HG02870 (cell line): ENCODE data around the gene ZCRB1.
"Not testable (repeated sequence)": the region's sequence is repeated elsewhere in the genome, so short reads cannot be mapped to it uniquely, and the experiment has no call there.

Source experiments
- ATAC-seq: cut with Tn5 transposase; IDR thresholded peaks from one replicate; pipeline ENCODE4 v1.9.1; 2021; ENCODE audit warnings: mild to moderate bottlenecking, moderate library complexity; ENCODE audit not compliant: unreplicated experiment

ZCRB1 gene

DNA sequence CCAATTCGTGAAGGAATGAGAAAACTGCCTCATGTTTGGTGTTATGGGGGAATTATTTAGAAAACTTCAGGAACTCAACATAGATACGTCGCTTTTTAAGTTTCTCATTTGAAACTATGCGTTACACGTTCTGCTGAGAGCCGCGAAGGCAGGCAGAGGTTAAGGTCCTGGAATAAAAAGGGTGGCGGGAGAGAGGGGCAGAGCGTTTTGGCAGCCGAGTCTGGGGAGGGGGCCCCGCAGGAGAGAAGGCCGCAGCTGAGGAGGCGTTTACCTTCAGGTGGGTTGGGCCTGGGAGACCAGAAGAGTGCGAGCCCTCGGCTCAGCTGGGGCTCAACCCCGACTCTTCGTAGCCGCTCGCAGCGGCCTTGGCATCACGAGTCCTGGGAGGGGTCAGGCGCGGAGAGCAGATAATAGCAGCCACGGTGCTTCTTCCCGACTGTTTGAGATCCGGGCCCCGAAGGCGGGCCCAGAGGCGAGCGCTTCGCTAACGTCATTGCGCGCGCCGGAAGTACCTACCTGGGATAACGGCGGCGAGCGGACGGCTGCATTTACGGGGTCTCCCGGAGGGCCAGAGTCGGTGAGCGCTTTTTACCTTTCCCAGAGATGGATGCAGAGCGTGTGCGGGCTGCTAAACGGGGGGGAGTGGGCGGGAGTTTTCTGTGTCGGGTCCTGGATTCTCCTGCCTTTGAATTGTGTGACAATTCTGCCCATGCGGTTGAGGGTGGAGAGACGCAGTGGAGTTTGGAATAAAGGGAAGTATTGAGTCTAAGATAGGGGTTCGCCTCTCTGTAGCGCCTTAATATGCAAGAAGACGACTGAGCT, at the start of gene ZCRB1, which contains the start of gene PPHLN1:
ZCRB1 (minus strand) TSS at position 442 of the 822 bp plus-strand sequence. CDS start 1,992 bp downstream, outside the sequence.
PPHLN1 (plus strand) TSS at position 515 of the 822 bp plus-strand sequence. CDS start 9,736 bp downstream, outside the sequence.
- peak; percentile 94 for ATAC-seq

- ATAC-seq, result no peak
Observed at GRCh38 chr12:42373669-42374068, 47.8 kb upstream of the ZCRB1 start.

DNA sequence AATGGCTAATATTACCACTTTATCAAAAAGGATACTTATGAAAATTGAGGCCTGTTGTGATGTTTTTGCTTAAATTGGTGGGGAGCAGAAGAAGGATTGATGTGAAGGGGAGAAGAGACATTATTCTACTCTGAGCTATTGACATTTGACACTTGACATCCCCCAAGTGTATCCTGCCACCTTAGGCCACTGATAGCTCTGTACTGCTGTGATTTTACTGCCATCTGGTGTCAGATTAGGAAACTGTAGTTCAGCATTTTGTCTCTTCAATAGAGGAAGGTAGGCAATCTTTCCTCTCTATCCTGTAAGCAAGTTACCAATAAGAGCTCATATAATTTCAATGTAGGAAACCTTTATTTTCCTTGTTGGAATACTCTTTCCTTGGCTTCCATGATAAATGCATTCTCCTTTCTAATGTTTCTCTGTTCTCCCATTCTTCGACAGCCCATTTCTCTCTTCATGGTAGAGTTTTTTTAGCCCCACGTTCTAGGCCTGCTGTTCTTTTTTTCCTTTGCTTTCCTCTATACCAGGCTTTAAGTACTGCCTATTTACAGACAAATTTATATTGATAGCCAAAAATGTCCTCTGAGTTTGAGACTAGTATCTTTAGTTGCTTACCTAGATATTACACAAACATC, 46.4 kb upstream of the ZCRB1 start:
- peak; percentile 77 for ATAC-seq

DNA sequence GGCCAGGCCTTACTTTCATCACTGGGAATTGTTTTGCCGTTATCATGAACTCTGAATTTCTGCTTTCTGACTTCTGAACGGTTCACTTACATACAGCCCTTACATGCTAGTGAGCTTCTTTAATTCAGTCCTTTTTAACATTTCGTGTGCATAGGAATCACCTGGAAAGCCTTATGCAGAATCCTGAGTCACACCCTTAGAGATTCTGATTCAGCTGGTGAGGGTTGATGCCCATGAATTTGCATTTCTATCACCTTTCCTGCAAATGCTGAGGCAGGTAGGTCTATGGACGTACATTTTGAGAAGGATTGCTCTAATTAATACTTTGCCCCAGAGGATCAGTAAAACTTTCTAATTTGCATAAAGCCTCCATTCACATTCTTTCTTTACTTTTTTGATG, 44.1 kb upstream of the ZCRB1 start:
- no peak for ATAC-seq

DNA sequence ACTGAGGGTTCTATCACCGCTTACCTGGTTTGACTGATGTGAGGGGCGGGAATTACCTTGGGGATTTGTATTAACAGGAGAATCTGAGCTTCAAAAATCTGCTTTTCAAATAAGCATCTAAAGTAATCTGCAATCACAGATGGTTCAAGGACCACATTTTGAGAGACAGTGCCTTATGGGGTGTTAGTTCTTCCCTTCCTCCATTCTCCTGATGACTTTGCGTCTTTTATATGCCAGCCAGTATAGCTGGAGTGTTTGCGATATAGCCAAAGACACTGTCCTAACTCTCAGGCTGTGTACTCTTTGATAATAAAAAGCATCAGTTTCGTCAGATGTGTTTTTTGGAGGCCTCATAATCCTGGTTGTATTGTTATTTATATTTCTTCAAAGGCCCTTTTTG, 39.6 kb upstream of the ZCRB1 start:
- no peak for ATAC-seq

DNA sequence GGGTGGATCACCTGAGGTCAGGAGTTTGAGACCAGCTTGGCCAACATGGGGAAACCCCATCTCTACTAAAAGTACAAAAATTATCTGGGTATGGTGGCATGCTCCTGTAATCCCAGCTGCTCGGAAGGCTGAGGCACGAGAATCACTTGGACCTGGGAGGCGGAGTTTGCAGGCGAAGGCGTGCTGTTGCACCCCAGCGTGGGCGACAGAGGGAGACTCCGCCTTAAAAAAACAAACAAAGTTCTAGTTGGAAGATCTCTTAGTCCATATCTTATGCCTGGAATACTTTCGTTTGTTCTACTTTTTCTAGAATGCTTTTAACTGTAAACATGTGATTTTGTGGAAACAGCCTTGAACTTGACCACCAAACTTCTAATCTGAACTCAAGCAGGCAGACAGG, 38.8 kb upstream of the ZCRB1 start:
- no peak for ATAC-seq

GRCh38 chr12:42362647-42363260, 36.9 kb upstream of the ZCRB1 start:
- no peak for ATAC-seq

- no peak for ATAC-seq
Observed at GRCh38 chr12:42361909-42362646, 36.2 kb upstream of the ZCRB1 start.

DNA sequence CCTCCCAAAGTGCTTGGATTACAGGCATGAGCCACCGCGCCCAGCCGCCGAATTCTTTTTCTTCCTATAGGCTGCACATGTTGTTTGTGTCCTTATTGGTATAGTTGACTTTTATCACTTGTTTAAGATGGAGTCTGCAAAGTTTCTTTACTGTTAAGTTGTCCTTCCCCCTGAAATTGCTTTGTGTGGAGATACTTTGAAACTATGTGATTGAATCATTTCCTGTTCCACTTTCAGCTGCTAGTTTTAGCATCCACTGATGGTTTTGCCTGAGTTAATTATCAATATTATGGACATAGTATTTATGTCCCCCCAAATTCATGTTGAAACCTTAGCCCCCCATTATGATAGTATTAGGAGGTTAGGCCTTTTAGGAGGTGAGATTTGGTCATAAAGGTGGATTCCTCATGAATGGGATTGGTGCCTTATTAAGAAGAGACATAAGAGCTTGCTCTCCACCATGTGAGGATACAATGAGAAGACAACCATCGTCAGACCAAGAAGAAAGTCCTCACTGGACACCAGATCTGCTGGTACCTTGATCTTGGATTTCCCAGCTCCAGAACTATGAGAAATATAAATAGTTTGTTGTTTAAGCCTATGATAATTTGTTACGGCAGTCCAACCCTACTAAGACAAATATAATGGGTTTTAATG, 35.0 kb upstream of the ZCRB1 start:
- ATAC-seq, result peak; percentile 78

DNA sequence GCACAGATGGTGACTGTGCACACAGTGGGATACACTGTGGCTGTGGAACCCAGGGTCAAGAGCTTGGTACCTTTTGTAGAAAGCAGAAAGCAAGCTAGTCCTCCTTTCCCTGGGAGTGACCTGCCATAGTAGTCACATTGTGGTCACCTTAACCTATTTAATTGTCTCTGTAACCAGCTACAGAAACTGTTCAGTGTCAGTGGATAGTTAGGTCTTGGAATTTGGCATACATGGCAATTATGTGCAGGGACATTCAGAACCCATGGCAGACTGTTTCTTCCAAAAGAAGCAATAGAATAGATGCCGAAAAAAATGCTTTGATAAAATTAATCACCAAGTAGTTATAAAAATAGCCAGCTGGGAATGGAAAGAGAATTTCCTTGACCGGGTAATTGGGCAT, 30.4 kb upstream of the ZCRB1 start:
- ATAC-seq, result no peak

- not testable (repeated sequence) for ATAC-seq
Observed at GRCh38 chr12:42350021-42350407, 24.1 kb upstream of the ZCRB1 start.

- not testable (repeated sequence) for ATAC-seq
Observed at GRCh38 chr12:42349119-42350020, 23.5 kb upstream of the ZCRB1 start.

GRCh38 chr12:42346403-42347002, 20.6 kb upstream of the ZCRB1 start:
- no peak for ATAC-seq

- ATAC-seq, result no peak
Observed at GRCh38 chr12:42343721-42344120, 17.8 kb upstream of the ZCRB1 start.

- no peak for ATAC-seq
Observed at GRCh38 chr12:42342028-42342427, 16.1 kb upstream of the ZCRB1 start.

- ATAC-seq, result no peak
Observed at GRCh38 chr12:42338280-42338679, 12.4 kb upstream of the ZCRB1 start.

DNA sequence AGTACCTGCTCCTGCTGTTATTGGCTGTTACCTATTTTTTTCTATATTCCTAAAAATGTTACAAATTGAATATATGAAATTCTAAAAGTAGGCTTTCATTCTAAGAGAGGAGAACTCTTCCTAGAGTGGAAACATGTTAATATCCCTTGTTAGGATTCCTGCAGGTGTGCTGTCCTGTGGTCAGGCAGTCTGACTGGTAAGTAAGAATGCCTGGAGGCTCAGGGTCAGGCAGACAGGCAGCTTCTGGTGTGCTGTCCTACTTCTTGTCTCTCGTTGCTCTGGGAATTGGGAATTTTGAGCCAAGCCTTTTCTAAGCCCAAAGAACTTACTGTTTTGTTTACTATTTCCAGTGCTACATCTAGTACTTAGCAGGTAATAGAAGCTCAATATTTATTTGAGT, 10.4 kb upstream of the ZCRB1 start:
- no peak for ATAC-seq

DNA sequence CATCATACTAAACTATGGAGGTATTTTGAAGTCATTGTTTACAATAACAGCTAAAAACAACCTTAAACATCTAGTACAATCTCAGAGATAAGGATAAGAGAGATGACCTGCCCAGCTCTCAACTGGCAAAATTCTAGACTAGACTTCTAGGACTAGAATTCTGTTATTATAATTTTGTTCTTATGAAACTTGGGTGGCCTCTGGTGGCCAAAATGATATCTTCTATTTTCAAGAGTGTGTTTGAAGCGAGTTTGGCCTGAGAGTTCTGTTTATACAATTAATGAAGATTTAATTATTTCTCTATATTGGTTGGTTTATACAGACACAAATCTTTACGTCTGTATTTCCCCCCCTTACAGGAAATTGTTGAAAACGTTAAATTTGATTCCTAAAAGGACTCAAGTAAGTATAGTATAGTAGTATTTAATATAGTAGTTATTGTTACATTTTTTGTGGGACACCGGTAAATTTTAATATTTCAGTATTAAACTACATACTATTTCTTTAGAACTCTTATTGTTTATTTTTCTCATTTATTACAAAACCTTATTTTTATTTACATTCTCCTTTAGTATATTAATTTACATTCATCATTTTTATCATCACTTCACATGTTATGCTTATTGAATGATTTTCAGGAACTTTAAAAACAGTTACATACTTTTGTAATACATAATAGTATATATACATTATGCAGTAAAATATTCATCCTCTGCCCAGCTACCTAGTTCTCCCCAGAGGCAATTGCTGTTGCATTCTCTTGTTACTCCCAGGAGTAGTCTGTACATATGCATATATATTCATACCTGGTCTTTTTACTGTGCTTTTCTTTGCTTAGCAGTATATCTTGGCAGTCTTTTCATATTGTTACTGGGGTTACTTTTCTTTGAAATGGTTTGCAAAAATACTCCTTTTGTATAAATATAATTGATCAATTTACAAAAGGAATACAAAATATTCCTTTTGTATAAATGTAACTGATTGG, 6.7 kb upstream of the ZCRB1 start:
- ATAC-seq, result no peak
